Stomach (tissue), 4 donors: ENCODE measurements around the gene CSNK1G1.

Source experiments
- CTCF ChIP-seq, 7 experiments: fragments of 450-650 bp in 4 of 7; fragments of 200-600 bp in 3 of 7; sonication (generic) in 3 of 7; IDR thresholded peaks; one replicate each; pipeline ENCODE4 v1.5.1; 2016 to 2019; ENCODE audit warnings: antibody characterized with exemption in 7 of 7, control low read depth in 2 of 7, mild to moderate bottlenecking in 1 of 7
- POLR2A ChIP-seq, 4 donors: fragments of 450-650 bp; IDR thresholded peaks; one replicate each; pipeline ENCODE4 v1.6.1; 2016; ENCODE audit warnings: antibody characterized with exemption in 4 of 4, control low read depth in 2 of 4, mild to moderate bottlenecking in 1 of 4, moderate library complexity in 1 of 4
- POLR2AphosphoS5 ChIP-seq, 3 donors: sonication (generic); formaldehyde crosslinking; IDR thresholded peaks; one replicate each; pipeline ENCODE4 v1.6.1; 2016; ENCODE audit warnings: antibody characterized with exemption in 3 of 3

- TF ChIP-seq CTCF (IDR thresholded peaks at IDR 0.05), result no peak
- no peak for TF ChIP-seq POLR2A (IDR thresholded peaks at IDR 0.05)
- TF ChIP-seq POLR2AphosphoS5 (IDR thresholded peaks at IDR 0.05), result no peak
Observed at GRCh38 chr15:64275934-64276333, 80.0 kb downstream of the CSNK1G1 start.
